Astrocyte (in vitro differentiated cells and primary cell): ENCODE measurements around the gene C1orf50.

Experiments used
- CTCF ChIP-seq: IDR thresholded peaks from 2 replicates; pipeline ENCODE4 v1.5.1; 2011; ENCODE audit warnings: low read depth, mild to moderate bottlenecking, inconsistent platforms, low read length, moderate library complexity; ENCODE audit not compliant: insufficient read depth
- EZH2 ChIP-seq: IDR thresholded peaks from 2 replicates; pipeline ENCODE4 v1.6.1; 2012; ENCODE audit warnings: mild to moderate bottlenecking, low read length, inconsistent platforms; ENCODE audit not compliant: insufficient read depth

GRCh38 chr1:42801832-42802473 is 34.9 kb downstream of the C1orf50 start:
- TF ChIP-seq CTCF (no peak), EZH2 (no peak)
